Panc1 (cell line): Measurements from ENCODE around the gene KAZALD1. TPM values are rescaled to one million over a fixed set of nuclear protein-coding genes. Genes with fewer than 3 reads are reported as not detected.
A peak's percentile ranks its signal among the peaks of the same experiment; 100 is the strongest.

Source experiments
- ATAC-seq: fragments of 200-7000 bp; cut with Tn5 transposase; 2 replicates; pipeline ENCODE4 v1.9.1; 2020; ENCODE audit warnings: mild to moderate bottlenecking, moderate library complexity
- BruUV-seq: library from RNA; stranded (reverse); fragments of 400-500 nt; replicated peaks from 2 replicates; lab custom pipeline; 2021; lab: Mats Ljungman, UMichigan
- CTCF ChIA-PET: fragments of 300-600 bp; sonication (Branson Sonifier 250); formaldehyde crosslinking; loops from one replicate; lab custom pipeline; 2022; ENCODE audit warnings: antibody characterized with exemption; lab: Charles Lee
- POLR2A ChIA-PET: fragments of 300-600 bp; sonication (Branson Sonifier 250); formaldehyde crosslinking; loops from one replicate; lab custom pipeline; 2022; ENCODE audit warnings: antibody characterized with exemption; lab: Charles Lee
- DNase-seq: peaks from one replicate; pipeline ENCODE4 v3.0.0-alpha.2; 2010; ENCODE audit warnings: low read depth, low spot score
- H3K27ac ChIP-seq: 2 replicates; pipeline ENCODE4 v1.5.1; 2011; ENCODE audit warnings: mild to moderate bottlenecking, low read length, inconsistent platforms
- H3K27me3 ChIP-seq: fragments of 200-500 bp; sonication (Bioruptor generic); 2 replicates; pipeline ENCODE4 v1.6.0; 2014; ENCODE audit warnings: low read length, inconsistent platforms; ENCODE audit not compliant: control insufficient read depth, insufficient read depth
- H3K36me3 ChIP-seq: fragments of 200-500 bp; sonication (Bioruptor generic); 2 replicates; pipeline ENCODE4 v1.5.1; 2014; ENCODE audit warnings: inconsistent platforms, mild to moderate bottlenecking, low read length, moderate library complexity; ENCODE audit not compliant: control insufficient read depth, insufficient read depth
- H3K4me1 ChIP-seq: 2 replicates; pipeline ENCODE4 v1.5.1; 2011; ENCODE audit warnings: inconsistent platforms, mild to moderate bottlenecking, low read length, moderate library complexity; ENCODE audit not compliant: control insufficient read depth, insufficient read depth
- H3K4me3 ChIP-seq, 2 experiments: 2 replicates each; pipeline ENCODE4 v1.5.1; 2011 to 2012; ENCODE audit warnings: low read depth in 2 of 2, low read length in 2 of 2, mild to moderate bottlenecking in 2 of 2, inconsistent platforms in 1 of 2, moderate library complexity in 1 of 2
- H3K9me3 ChIP-seq: fragments of 200-500 bp; sonication (Bioruptor generic); 2 replicates; pipeline ENCODE4 v1.5.1; 2014; ENCODE audit warnings: low read depth, mild to moderate bottlenecking, inconsistent platforms, low read length, moderate library complexity; ENCODE audit not compliant: control insufficient read depth, insufficient read depth
- CTCF ChIP-seq: fragments of 450-650 bp; IDR thresholded peaks from 2 replicates; pipeline ENCODE4 v1.5.1; 2017; ENCODE audit warnings: mild to moderate bottlenecking
- POLR2AphosphoS5 ChIP-seq: IDR thresholded peaks from 2 replicates; pipeline ENCODE4 v1.6.1; 2012; ENCODE audit warnings: mild to moderate bottlenecking, low read depth, low read length, moderate library complexity
- REST ChIP-seq, 2 experiments: IDR thresholded peaks; 2 replicates each; pipeline ENCODE4 v1.6.1; 2011 to 2012; ENCODE audit warnings: low read depth in 2 of 2, control low read depth in 1 of 2, low read length in 1 of 2, mild to moderate bottlenecking in 1 of 2, moderate library complexity in 1 of 2; ENCODE audit not compliant: insufficient read depth in 1 of 2
- SIN3A ChIP-seq: IDR thresholded peaks from 2 replicates; pipeline ENCODE4 v1.6.1; 2012; ENCODE audit warnings: low read depth, mild to moderate bottlenecking, low read length, moderate library complexity, borderline replicate concordance; ENCODE audit not compliant: insufficient read depth
- TCF7L2 ChIP-seq: IDR thresholded peaks from 2 replicates; pipeline ENCODE4 v1.6.1; 2011; ENCODE audit warnings: mild to moderate bottlenecking, low read depth, low read length, inconsistent platforms
- in situ Hi-C: cut with HindIII; loops from 2 replicates; pipeline ENCODE4 v1.10.0; 2016; ENCODE audit warnings: low sequenced_read_pairs, low pct_unique_long_range_greater_than_20kb
- intact Hi-C: fragments of 100-400 bp; cut with micrococcal nuclease; formaldehyde crosslinking; loops from one replicate; pipeline ENCODE4 v1.10.0; 2022; ENCODE audit not compliant: unreplicated experiment
- total RNA-seq: library from RNA; stranded (reverse); gene quantifications from one replicate; pipeline ENCODE4 v1.2.1, GENCODE V29; 2021; ENCODE audit not compliant: unreplicated experiment

Gene KAZALD1
- total RNA-seq, 1 experiment from 2014 or later: 21.2 TPM

- TF ChIP-seq TCF7L2: peak; percentile 53
- peak; percentile 8; the same call in 1 of the 2 replicates for TF ChIP-seq POLR2AphosphoS5
- no peak for TF ChIP-seq SIN3A
- DNase-seq (no peak), ATAC-seq (peak; percentile 85)
- no peaks in the 10 kb centered on the region for H3K27me3 ChIP-seq
- H3K4me3 ChIP-seq: peak overlapping the region; percentile 76 to 77
- peaks cover 6% of the 10 kb centered on the region; the same call in 1 of the 2 replicates for H3K36me3 ChIP-seq
- POLR2A ChIA-PET: interaction anchor here (0.7 to 1.2 kb wide), 2 partner anchors 9 to 64 kb away, joined by 4 to 5 read pairs; no protein-coding TSS in a partner anchor
- H3K9me3 ChIP-seq: no peaks in the 10 kb centered on the region
- peaks cover 52% of the 10 kb centered on the region for H3K4me1 ChIP-seq
- H3K27ac ChIP-seq: peak overlapping the region; percentile 99
- CTCF ChIA-PET: interaction anchor here (0.6 to 2.2 kb wide), 8 partner anchors 10 to 775 kb away, joined by 3 to 19 read pairs (median 6); no protein-coding TSS in a partner anchor
- BruUV-seq: no TSS peak
- intact Hi-C loops (no loop called here), in situ Hi-C loops (no loop called here)
Observed at GRCh38 chr10:101060951-101061623, 702 bp upstream of the KAZALD1 start.

GRCh38 chr10:101062232-101063049 is 652 bp downstream of the KAZALD1 start:
- H3K36me3 ChIP-seq: peaks cover 6% of the 10 kb centered on the region; the same call in 1 of the 2 replicates
- in situ Hi-C loops: no loop called here
- ChIA-PET CTCF (interaction anchor here (0.7 to 2.2 kb wide), 5 partner anchors 12 to 141 kb away, joined by 3 to 19 read pairs (median 3); no protein-coding TSS in a partner anchor), POLR2A (interaction anchor here (0.6 to 1.2 kb wide), 2 partner anchors 11 to 1010 kb away, joined by 5 to 12 read pairs; no protein-coding TSS in a partner anchor)
- no peaks in the 10 kb centered on the region for H3K9me3 ChIP-seq
- peaks cover 52% of the 10 kb centered on the region for H3K4me1 ChIP-seq
- BruUV-seq: no TSS peak
- H3K27ac ChIP-seq: peak overlapping the region; percentile 99
- no peak for DNase-seq
- no peaks in the 10 kb centered on the region for H3K27me3 ChIP-seq
- intact Hi-C loops: no loop called here
- TF ChIP-seq TCF7L2 (no peak), SIN3A (no peak), REST (IDR thresholded peaks at IDR 0.05; ENCODE audit: insufficient read depth in 1 of 2, low read depth in 2 of 2, low read length in 1 of 2) (no peak), POLR2AphosphoS5 (no peak), CTCF (peak; percentile 95)
- peak overlapping the region; percentile 76 to 77 for H3K4me3 ChIP-seq
- ATAC-seq: peak; percentile 31
